ENCODE data around the gene YPEL3.
"Not testable (repeated sequence)": the region's sequence is repeated elsewhere in the genome, so short reads cannot be mapped to it uniquely, and the experiment has no call there.

The YPEL3 gene, protein sequence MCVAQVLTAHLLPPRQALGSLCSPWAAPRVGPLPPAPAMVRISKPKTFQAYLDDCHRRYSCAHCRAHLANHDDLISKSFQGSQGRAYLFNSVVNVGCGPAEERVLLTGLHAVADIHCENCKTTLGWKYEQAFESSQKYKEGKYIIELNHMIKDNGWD

DNA sequence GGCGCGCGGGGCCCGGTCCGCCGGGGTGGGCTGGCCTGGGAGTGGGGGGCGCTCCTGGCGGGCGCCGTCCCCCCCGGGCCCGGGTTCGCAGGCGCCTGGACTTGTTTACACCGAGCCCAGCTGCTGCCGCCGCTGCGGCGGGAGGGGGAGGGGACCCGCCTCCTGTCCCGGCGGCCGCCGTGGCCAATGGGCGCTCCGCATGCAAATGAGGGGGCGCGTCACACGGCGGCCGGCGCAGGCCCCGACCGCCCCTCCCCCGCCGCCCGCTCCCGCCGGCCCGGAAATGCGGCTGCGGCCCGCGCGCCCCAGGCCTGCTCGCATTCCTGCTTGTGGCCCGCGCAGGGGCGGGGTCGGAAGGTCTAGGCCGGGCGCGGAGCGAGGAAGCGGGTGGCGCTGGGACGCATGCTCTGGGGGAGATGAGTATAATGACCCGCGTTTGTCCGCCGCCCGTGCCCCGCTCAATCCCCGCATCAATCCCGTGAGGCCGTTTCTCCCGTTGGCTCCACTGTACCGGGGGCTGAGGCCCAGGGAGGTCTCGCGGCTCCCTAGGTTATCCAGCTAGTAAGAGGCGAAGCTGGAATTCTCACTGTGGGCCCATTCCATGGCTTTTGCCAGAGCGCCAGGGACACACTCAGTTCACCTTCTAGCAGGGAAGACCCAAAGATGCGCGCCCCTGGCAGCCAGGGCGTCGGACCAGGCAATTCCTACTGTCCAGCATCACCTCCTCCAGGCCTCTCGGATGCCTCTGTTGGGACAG is at the start of gene YPEL3:
TSS of gene YPEL3 (minus strand) at position 109 of the 757 bp plus-strand sequence. CDS start 731 bp downstream, outside the sequence.
- DNase-seq, result peak; percentile 88

DNA sequence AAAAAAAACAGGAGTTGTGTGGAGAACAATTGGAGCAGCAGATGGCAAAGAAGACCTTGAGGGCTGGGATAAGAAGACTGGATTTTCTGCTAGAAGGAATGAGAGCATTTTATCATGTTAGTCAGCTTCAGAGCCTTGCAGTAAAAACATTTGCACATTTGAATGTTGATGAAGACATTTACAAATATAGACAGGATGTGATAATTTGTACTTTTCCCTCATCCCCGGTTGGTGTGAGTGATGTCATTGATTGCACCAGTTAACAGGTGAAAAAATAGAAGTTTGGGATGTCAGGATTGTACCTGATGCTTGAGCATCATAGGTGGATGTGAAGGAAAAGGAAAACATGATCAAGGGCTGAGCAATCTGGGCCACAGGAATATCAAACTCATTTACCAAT is 49.6 kb upstream of the YPEL3 start:
- DNase-seq, result no peak

DNA sequence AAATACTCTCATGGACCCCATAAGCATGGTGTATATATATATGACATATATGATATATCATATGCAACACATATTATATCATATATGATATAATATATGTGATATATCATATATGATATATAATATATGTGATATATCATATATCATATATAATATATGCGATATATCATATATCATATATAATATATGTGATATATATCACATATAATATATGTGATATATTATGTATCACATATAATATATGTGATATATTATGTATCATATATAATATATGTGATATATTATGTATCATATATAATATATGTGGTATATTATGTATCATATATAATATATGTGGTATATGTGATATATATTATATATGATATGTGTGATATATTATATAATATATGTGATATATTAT is 48.9 kb upstream of the YPEL3 start:
- DNase-seq, result no peak

DNA sequence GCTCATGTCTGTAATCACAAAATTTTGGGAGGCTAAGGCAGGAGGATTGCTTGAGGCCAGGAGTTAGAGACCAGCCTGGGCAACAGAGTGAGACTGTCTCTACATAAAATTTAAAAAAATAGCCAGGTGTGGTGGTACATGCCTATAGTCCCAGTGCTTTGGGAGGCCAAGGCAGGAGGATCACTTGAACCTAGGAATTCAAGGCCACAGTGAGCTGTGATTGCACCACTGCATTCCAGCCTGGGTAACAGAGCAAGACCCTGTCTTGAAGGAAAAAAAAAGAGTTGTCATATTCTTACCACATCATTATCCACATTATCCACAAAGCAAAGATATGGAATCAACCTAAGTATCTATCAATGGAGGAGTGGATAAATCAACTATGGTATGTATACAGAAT is 48.0 kb upstream of the YPEL3 start:
- DNase-seq, result no peak

DNA sequence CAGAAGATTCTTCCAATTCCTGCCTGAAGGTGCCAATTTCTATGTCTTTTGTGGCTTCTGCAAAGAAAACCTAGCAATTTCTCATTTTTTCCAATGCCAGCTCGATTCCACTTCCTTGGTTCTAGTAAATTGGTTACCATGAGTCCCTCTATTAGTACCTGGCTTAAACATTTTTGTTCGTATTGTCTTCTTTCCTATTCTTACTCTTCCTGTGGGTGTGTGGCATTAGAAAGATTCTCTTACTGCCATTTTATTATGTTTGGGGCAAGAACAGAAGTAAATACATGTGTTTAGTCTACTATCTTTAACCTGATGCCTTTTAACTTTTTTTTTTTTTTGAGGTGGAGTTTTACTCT is 47.3 kb upstream of the YPEL3 start:
- no peak for DNase-seq

DNA sequence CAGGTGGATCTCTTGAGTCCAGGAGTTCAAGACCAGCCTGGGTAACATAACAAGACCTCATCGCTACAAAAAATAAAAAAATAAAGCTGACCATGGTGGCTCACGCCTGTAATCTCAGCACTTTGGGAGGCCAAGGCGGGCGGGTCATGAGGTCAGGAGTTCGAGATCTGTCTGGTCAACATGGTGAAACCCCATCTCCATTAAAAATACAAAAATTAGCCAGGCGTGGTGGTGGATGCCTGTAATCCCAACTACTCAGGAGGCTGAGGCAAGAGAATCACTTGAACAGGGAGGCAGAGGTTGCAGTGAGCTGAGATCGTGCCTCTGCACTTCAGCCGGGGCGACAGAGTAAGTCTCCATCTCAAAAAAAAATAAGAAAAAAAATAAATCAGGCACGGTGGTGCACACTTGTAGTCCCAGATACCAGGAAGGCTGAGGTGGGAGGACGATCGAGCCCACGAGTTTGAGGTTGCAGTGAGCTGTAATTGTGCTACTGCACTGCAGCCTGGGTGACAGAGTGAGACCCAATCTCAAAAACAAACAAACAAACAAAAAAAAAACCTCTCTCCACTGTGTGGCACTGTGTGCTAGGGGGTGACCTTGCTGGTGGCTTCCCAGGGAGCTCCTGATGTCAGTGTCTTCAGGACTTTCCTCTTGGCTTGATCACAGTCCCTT is 46.8 kb upstream of the YPEL3 start:
- peak; percentile 32 for DNase-seq

DNA sequence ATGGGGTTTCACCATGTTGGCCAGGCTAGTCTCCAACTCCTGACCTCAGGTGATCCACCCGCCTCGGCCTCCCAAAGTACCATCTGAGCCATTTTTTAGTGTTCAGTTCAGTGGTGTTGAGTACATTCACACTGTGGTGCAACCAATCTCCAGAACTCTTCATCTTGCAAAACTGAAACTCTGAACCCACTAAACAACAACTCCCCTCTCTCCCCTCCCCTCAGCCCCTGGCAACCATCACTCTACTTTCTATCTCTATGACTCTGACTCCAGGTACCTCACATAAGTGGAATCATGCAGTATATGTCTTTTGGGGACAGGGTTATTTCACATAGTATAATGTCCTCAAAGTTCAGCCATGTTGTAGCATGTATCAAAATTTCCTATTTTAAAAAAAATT is 45.7 kb upstream of the YPEL3 start:
- DNase-seq, result no peak

DNA sequence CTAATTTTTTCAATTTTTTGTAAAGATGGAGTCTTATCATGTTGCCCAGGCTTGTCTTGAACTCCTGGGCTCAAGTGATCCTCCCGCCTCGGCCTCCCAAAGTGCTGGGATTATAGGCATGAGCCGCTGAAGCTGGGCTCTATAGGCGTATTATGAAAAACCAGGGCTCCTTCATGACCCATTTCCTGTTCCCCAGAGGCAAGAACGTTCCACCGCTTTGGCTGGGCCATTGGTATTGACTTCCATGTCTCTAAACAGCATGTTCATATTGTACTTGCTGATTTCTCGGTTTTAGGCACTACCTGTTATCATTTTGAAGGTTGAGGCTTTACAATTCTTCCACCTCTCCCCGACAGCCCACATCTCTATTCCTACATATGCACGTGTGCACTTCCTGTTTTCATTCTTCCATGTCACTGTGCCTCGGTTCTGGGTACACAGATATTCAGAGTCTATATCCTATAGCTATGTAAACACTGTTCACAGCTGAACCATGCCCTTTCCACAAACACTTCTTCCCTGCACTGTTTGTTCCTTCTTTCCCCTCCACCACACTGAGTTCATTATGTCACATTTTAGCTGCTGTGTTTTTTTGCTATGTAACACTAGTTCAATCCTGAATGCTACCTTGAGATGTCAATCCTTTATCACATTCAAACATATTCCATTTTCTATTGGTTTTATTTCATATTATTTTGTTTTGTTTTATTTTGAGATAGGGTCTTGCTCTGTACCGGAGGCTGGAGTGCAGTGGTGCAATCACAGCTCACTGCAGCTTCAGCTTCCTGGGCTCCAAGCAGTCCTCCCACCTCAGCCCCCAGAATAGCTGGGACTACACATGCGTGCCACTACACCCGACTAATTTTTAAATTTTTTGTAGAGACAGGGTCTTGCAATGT is 43.8 kb upstream of the YPEL3 start:
- DNase-seq, result no peak

DNA sequence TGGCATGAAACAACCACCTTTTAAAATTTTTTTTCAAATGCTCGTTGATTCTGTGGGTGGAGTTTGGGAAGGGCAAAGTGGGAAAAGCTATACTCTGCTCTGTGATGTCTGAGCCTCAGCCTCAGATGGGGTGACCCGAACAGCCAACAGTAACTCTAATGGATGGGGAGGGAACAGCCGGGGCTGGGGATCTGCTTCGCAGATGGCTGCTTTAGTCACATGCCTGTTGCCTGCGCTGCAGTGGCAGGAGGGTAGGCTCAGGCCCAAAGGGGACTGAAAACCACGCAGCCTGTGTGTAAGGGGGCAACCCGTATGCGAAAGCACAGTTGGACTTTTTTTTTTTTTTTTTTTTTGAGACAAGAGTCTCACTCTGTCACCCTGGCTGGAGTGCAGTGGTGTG is 41.9 kb upstream of the YPEL3 start:
- DNase-seq, result no peak

DNA sequence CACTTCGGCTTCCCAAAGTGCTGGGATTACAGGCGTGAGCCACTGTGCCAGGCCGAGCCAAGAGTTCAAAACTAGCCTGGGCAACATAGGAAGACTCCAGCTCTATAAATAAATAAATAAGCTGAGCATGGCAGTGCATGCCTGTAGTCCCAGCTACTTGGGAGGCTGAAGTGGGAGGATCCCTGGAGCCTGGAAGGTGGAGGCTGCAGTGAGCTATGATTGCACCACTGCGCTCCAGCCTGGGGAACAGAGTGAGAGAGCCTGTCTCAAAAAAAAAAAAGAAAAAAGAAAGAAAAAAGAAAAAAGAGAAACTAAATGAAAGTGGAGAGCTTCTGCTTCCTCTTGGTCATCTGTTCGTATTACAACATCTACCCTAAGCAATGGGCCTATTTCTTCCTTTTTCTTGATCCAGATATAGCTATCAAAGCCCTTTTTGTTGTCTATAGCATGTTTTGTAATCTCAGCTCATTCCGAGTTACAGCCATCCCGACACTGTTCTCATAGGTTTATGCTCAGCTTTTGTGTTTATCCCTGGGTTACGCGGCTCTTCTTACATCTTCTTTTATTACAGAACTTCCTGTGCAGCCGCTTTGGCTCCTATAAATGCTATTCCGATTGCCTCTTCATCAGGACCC is 41.1 kb upstream of the YPEL3 start:
- DNase-seq, result no peak

DNA sequence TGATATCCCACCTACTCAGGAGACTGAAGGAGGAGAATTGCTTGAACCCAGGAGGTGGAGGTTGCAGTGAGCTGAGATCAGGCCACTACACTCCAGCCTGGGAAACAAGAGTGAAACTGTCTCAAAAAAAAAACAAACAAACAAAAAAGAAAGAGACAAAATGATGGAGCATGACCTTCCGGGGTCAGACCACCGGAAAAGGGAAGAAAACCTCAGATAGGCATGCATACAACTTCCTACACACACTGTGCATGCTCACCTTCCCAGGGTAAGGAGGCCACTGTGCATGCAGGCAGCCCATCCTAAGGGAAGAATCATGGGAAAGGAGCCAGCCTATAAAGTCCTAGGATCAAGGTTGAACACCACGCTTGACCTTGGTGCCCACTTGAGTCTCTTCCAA is 36.6 kb upstream of the YPEL3 start:
- DNase-seq, result no peak

DNA sequence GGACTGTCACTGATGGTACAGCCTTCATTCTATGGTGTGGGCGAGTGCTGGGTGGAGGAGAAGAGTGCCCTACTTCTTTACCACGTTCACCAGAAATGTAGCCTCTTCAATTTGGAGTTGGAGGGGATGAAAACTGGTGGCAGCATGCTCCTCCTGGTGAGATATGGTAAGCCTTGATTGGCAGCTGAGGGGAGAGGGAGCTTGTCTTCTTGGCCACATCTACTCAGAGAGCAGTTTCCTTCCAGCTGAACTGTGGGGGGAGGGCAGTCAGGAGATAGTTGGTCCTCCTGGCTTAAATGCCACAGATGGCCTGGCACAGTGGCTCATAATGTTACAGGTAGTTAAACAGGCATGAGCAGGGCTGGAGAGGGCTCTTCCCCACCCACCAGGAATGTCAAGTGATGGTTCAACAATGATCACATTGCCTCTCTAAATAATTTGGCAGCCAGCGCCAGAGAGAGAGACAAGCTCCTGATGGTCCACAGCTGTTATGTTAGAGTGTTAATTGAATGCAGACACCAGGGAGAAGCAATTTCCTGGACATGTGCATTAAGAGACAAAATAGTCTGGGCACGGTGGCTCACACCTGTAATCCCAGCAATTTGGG is 36.0 kb upstream of the YPEL3 start:
- no peak for DNase-seq

DNA sequence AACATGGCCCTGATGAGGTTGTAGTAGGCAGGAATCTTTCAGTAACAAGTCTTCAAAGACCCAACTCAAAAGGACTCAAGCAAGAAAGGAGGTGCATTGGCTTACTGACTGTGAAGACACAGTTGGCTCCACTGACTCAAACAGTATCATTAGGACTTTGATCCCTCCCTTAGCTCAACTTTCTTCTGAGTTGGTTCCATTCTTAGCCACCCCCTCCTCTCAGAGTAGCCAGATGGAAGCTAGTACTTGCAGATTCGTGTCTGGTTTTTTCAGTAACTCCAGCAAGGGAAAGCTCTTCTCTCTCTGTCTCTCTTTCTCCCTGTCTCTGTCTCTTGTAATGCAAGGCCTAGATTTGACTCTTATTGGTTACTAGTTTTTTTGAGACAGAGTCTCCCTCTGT is 32.0 kb upstream of the YPEL3 start:
- no peak for DNase-seq

DNA sequence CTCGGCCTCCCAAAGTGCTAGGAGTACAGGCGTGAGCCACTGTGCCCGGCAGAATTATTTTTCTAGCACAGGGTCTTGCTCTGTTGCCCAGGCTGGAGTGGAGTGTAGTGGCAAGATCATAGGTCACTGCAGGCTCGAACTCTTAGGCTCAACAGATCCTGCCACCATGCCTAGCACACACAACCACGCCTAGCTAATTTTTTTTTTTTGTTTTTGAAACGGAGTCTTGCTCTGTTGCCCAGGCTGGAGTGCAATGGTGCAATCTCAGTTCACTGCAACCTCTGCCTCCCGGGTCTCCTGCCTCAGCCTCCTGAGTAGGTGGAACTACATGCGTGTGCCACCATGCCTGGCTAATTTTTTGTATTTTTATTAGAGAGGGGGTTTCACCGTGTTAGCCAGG is 29.7 kb upstream of the YPEL3 start:
- DNase-seq, result not testable (repeated sequence)

DNA sequence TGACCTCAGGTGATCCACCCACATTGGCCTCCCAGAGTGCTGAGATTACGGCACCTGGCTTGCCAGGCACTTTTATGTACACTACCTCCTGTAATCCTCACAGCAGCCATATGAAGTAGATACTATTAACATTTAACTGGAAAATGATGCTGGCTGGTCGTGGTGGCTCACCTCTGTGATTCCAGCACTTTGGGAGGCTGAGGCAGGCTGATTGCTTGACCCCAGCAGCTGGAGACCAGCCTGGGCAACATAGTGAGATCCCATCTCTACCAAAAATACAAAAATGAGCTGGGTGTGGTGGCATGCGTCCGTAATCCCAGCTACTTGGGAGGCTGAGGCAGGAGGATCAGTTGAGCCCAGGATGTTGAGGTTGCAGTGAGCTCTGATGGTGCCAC is 29.0 kb upstream of the YPEL3 start:
- no peak for DNase-seq

DNA sequence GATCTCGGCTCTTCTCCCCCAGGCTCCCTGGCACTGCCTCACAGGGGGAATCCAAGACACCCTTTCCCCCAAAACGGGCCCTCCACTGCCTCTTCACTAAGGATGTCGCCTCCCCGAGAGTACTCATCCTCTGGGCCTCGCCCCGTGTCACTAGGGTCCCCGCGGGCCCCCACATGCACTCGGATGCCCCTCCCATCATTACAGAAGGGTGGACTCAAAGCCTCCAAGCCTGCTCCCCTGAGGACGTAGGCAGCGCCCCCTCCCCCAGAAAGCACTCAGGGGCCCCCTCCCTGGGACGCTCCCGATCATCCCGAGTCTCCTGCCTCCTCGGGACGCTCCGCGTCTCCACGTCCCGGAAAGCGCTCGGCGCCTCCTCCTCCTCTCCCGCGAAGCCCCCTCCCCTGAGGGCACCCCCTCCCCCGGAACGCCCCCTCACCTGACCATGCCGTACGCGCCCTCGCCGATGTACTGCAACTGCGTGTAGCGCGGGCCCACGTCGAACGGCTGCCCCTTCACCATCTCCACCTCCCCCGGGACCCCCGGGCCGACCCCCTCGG is 26.7 kb upstream of the YPEL3 start:
- DNase-seq, result peak; percentile 4

DNA sequence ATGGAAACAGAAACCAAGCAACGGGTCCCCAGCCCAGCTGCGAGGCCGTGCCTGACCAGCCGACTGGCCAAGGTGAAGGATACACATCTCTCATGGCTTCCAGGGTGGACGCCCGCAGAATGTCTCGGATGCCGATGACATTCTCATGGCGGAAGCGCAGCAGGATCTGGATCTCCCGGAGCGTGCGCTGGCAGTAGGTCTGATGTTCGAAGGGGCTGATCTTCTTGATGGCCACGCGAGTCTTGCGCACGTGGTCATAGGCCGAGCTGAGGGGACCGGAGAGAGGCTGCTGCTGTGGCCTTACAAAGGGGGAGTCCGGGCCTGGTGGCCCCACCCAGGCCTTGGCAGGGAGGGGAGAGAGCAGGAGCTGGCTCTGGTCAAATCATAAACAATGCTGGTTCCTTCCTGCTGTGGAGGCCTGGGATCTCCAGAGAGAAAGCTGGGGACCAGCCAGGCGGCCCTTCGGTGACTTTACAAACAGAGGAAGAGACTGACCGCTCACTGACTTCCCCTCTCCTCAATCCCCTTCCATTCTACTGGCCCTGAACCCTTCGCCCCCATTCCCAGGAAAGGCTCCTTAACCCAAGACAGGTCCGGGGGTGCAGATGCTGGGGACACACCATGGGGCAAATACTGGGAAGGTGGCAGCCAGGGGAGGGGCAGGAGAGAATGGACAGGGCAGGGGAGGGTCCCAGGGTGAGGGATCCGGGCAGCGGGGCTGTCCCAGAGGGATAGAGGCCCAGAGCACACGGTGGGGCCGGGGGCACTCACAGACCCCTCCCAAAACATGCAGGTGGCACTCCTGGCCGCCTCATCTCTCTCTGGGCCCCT is 25.9 kb upstream of the YPEL3 start:
- DNase-seq, result no peak

DNA sequence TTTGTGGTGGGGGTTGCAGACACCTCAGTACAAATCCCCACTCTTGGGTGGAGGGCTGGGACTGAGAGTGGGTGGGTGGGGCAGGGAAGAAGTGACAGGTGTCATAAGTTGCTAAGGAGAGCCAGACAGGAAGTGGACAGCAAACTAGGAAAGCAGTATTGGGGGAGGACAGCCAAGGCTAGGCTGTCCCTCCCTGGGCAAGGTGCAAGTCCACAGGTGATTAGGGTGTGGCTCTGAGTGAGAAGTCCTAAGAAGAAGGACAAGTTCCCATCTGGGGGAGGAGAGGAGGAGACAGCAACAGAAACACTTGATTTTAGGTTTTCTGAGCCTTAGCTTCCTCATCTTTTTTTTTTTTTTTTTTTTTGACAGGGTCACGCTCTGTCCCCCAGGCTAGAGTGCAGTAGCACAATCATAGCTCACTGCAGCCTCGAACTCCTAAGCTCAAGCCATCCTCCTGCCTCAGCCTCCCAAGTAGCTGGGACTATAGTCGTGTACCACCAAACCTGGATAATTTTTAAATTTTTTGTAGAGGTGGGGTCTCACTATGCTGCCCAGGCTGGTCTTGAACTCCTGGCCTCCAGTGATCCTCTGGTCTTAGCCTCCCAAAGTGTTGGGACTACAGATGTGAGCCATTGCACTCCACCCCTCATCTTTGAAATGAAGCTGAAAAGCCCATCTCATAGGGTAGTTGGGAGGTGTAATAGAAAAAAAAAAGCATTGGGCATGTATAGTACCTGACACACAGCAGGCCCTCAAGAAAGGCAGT is 24.5 kb upstream of the YPEL3 start:
- DNase-seq, result no peak

DNA sequence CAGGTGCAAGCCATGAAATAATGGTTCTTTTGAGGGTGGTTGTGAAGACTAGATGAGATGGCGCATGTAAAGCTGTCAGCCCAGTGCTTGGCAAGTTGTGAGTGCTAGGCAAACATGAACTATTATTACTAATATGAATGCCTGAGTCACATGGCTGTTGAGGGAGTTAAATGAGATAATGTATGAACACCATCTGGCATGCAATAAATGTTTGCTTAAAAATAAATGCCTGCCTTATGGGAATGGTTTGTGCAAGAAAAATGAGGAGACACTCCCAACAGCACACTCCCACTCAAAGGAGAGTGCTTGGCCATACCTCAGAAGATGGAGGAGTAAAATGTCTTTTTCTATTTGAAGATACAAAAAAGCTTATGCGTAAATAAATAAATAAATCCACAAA is 23.4 kb upstream of the YPEL3 start:
- no peak for DNase-seq

DNA sequence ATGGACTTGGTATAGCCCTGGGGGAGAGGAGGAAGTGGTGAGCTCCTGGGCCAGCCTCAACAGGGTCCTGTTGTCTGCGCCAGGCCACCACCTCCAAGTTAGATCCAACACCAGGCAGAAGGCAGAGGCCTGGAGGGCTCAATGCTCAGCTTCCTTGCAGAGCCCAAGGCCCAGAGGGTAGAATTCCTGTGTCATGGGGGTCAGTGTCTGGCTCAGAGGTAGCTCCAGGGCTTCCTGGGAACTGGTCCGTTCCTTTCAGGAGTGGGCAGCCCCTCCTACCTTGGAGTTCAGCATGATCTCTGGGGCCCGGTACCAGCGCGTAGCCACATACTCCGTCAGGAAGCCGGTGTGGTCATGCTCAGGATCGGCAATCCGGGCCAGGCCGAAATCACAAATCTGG is 21.8 kb upstream of the YPEL3 start:
- no peak for DNase-seq
